Osteoblast (primary cell): Measurements from ENCODE around the gene PTGES2. TPM values are rescaled to one million over a fixed set of nuclear protein-coding genes. Genes with fewer than 3 reads are reported as not detected.

Experiments used
- DNase-seq: peaks from one replicate; pipeline ENCODE4 v3.0.0; 2011; ENCODE audit warnings: low spot score, mixed read lengths; ENCODE audit not compliant: insufficient read length; ENCODE audit errors: missing footprints
- H2AFZ ChIP-seq: 2 replicates; pipeline ENCODE4 v1.6.0; 2011; ENCODE audit warnings: mild to moderate bottlenecking, low read length
- H3K27ac ChIP-seq: 2 replicates; pipeline ENCODE4 v1.5.1; 2011; ENCODE audit warnings: mild to moderate bottlenecking, low read depth, low read length, moderate library complexity
- H3K27me3 ChIP-seq: 2 replicates; pipeline ENCODE4 v1.6.0; 2012; ENCODE audit warnings: mild to moderate bottlenecking, control low read depth, inconsistent platforms, low read length, moderate library complexity; ENCODE audit not compliant: insufficient read depth
- H3K36me3 ChIP-seq: 2 replicates; pipeline ENCODE4 v1.5.1; 2011; ENCODE audit warnings: mild to moderate bottlenecking, low read length, control low read depth, moderate library complexity; ENCODE audit not compliant: insufficient read depth
- H3K4me1 ChIP-seq: 2 replicates; pipeline ENCODE4 v1.5.1; 2011; ENCODE audit warnings: mild to moderate bottlenecking, low read length, control low read depth, moderate library complexity; ENCODE audit not compliant: insufficient read depth
- H3K4me2 ChIP-seq: 2 replicates; pipeline ENCODE4 v1.6.0; 2011; ENCODE audit warnings: mild to moderate bottlenecking, low read length; ENCODE audit not compliant: insufficient read depth
- H3K4me3 ChIP-seq: fragments of 200-600 bp; sonication (generic); 3 replicates; pipeline ENCODE4 v1.5.1; 2012; ENCODE audit warnings: mild to moderate bottlenecking, low read length, inconsistent platforms; ENCODE audit not compliant: insufficient read depth
- H3K79me2 ChIP-seq: 2 replicates; pipeline ENCODE4 v1.6.0; 2012; ENCODE audit warnings: mild to moderate bottlenecking, low read length, control low read depth, inconsistent platforms; ENCODE audit not compliant: insufficient read depth
- H3K9me3 ChIP-seq: 2 replicates; pipeline ENCODE4 v1.5.1; 2011; ENCODE audit warnings: low read depth, low read length, control low read depth
- H4K20me1 ChIP-seq: 2 replicates; pipeline ENCODE4 v1.6.0; 2012; ENCODE audit warnings: mild to moderate bottlenecking, low read length, control low read depth; ENCODE audit not compliant: insufficient read depth
- CTCF ChIP-seq: IDR thresholded peaks from 2 replicates; pipeline ENCODE4 v1.5.1; 2011; ENCODE audit warnings: mild to moderate bottlenecking, low read depth, low read length, moderate library complexity; ENCODE audit errors: extremely low read depth
- total RNA-seq: library from RNA; depleted of rRNA; stranded (reverse); fragments of >200 nt; gene quantifications from 2 replicates; pipeline ENCODE4 v1.2.3, GENCODE V29; 2012

Gene PTGES2
- total RNA-seq, 1 donor: 50.3 TPM

- Histone ChIP-seq H3K36me3 (peaks cover 44% of the 10 kb centered on the region), H2AFZ (no peak overlapping the region), H3K4me3 (no peak overlapping the region), H3K79me2 (peaks cover 79% of the 10 kb centered on the region), H4K20me1 (peaks cover 5% of the 10 kb centered on the region), H3K4me1 (peaks cover 26% of the 10 kb centered on the region), H3K9me3 (no peaks in the 10 kb centered on the region), H3K27me3 (no peaks in the 10 kb centered on the region), H3K27ac (peak overlapping the region; percentile 99), H3K4me2 (peak overlapping the region; percentile 86)
- no peak for TF ChIP-seq CTCF
- peak; percentile 23 for DNase-seq
These were observed 26.9 kb downstream of the PTGES2 start for GRCh38 chr9:128100581-128100980.

DNA sequence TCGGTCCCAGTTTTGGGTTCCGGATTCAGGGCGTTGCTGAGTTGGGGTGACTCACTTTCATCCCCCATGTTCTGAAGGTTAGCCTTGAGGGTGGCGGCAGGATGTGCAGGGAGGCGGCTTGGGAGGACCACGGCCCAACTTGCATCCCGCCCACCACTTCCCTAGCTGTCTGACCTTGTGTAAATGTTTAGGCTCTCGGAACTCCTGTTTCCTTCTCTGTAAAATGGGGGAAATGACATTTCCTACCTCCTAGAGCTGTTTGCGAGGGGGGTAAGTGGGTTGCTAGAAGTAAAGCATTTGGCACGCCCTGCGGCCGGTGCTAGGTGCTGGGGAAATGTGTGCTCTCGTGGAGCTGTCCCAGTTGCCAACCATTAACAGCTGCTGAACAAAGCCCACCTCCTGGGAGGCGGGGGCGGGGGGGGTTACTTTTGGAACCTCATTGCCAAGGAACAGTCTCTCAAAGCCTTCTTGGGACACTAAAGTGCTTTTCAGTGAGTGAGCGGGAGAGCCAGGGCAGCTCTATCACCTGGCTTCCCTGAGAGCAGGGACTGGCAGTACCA lies 27.5 kb downstream of the PTGES2 start:
- Histone ChIP-seq H3K4me1 (peaks cover 29% of the 10 kb centered on the region), H3K27ac (peak overlapping the region; percentile 99), H3K79me2 (peaks cover 82% of the 10 kb centered on the region), H2AFZ (no peak overlapping the region), H3K36me3 (peaks cover 39% of the 10 kb centered on the region), H4K20me1 (peaks cover 5% of the 10 kb centered on the region), H3K9me3 (no peaks in the 10 kb centered on the region), H3K27me3 (no peaks in the 10 kb centered on the region), H3K4me3 (peak overlapping the region; percentile 76), H3K4me2 (peak overlapping the region; percentile 86)
- DNase-seq: peak; percentile 91
- TF ChIP-seq CTCF: no peak

- Histone ChIP-seq H3K27ac (peak overlapping the region; percentile 99), H3K79me2 (peaks cover 87% of the 10 kb centered on the region), H3K4me2 (peak overlapping the region; percentile 86), H3K4me1 (peaks cover 35% of the 10 kb centered on the region), H3K4me3 (peak overlapping the region; percentile 76), H4K20me1 (peaks cover 5% of the 10 kb centered on the region), H3K27me3 (no peaks in the 10 kb centered on the region), H3K9me3 (no peaks in the 10 kb centered on the region), H3K36me3 (peaks cover 37% of the 10 kb centered on the region), H2AFZ (no peak overlapping the region)
- no peak for TF ChIP-seq CTCF
- DNase-seq: peak; percentile 89
These were observed 28.1 kb downstream of the PTGES2 start for GRCh38 chr9:128099231-128099931.
